K562 (cell line): ENCODE data around the gene GRIN2D. TPM values are rescaled to one million over a fixed set of nuclear protein-coding genes. Genes with fewer than 3 reads are reported as not detected.

Source experiments
- ARID3B ChIP-seq: fragments of 250-450 bp; sonication (Bioruptor Pico); IDR thresholded peaks from 2 replicates; pipeline ENCODE4 v1.4.0; 2020; ENCODE audit warnings: borderline replicate concordance
- CBX3 ChIP-seq, 2 experiments: IDR thresholded peaks; 1 replicate in 1 of 2; 2 replicates in 1 of 2; pipeline ENCODE4 v1.6.1; 2012; ENCODE audit warnings: inconsistent platforms in 2 of 2, low read length in 2 of 2, borderline replicate concordance in 1 of 2, control low read depth in 1 of 2
- CBX5 ChIP-seq: IDR thresholded peaks from 2 replicates; pipeline ENCODE4 v1.6.1; 2014; ENCODE audit warnings: low read depth, borderline replicate concordance
- E2F1 ChIP-seq: sonication (generic); formaldehyde crosslinking; IDR thresholded peaks from 2 replicates; pipeline ENCODE4 v1.8.1; 2023; ENCODE audit warnings: mild to moderate bottlenecking, missing genetic modification reagents, moderate library complexity
- EP300 ChIP-seq: IDR thresholded peaks from 2 replicates; pipeline ENCODE4 v1.6.1; 2012; ENCODE audit warnings: low read length, improper control_type of control experiment
- HDAC2 ChIP-seq: fragments of 450-650 bp; IDR thresholded peaks from 2 replicates; pipeline ENCODE4 v1.6.1; 2016; ENCODE audit warnings: mild to moderate bottlenecking
- PKNOX1 ChIP-seq: fragments of 450-650 bp; IDR thresholded peaks from 2 replicates; pipeline ENCODE4 v1.6.1; 2016
- POU5F1 ChIP-seq: fragments of 150-350 bp; IDR thresholded peaks from 2 replicates; pipeline ENCODE4 v1.6.1; 2014; ENCODE audit warnings: borderline replicate concordance, low read length, low read depth, mild to moderate bottlenecking; ENCODE audit not compliant: partially characterized antibody
- RBBP5 ChIP-seq: fragments of 200-600 bp; sonication (generic); IDR thresholded peaks from 2 replicates; pipeline ENCODE4 v1.6.1; 2012; ENCODE audit warnings: borderline replicate concordance, mild to moderate bottlenecking, low read length, control low read depth, inconsistent platforms; ENCODE audit not compliant: insufficient read depth, poor library complexity, severe bottlenecking
- SMAD1 ChIP-seq: fragments of 150-350 bp; IDR thresholded peaks from 2 replicates; pipeline ENCODE4 v1.6.1; 2014; ENCODE audit warnings: low read length, low read depth; ENCODE audit not compliant: partially characterized antibody
- SMARCA4 ChIP-seq: fragments of 450-650 bp; IDR thresholded peaks from 2 replicates; pipeline ENCODE4 v1.6.1; 2016
- STAT5A ChIP-seq: IDR thresholded peaks from 2 replicates; pipeline ENCODE4 v1.6.1; 2012; ENCODE audit warnings: low read length, inconsistent platforms, borderline replicate concordance
- TRIM24 ChIP-seq, 2 experiments: fragments of 450-650 bp; IDR thresholded peaks; 2 replicates each; pipeline ENCODE4 v1.6.1; 2016
- ZBTB11 ChIP-seq, 3 experiments: fragments of 200-800 bp in 1 of 3; fragments of 250-450 bp in 1 of 3; fragments of 450-650 bp in 1 of 3; sonication (Bioruptor Pico) in 1 of 3; sonication (Bioruptor generic) in 1 of 3; formaldehyde crosslinking in 1 of 3; IDR thresholded peaks; 2 replicates each; pipeline versions ENCODE4 v1.6.1 to v1.8.0; 2016 to 2022; ENCODE audit warnings: mild to moderate bottlenecking in 2 of 3, missing genetic modification characterization in 2 of 3, missing compliant biosample characterization in 1 of 3, moderate library complexity in 1 of 3
- ZBTB7A ChIP-seq: IDR thresholded peaks from 2 replicates; pipeline ENCODE4 v1.6.1; 2011; ENCODE audit warnings: low read depth, mild to moderate bottlenecking, low read length, moderate library complexity, borderline replicate concordance; ENCODE audit not compliant: control insufficient read depth
- ZC3H4 ChIP-seq: sonication (generic); formaldehyde crosslinking; IDR thresholded peaks from 2 replicates; pipeline ENCODE4 v1.9.0; 2021; ENCODE audit warnings: missing genetic modification reagents, borderline replicate concordance
- ZEB2 ChIP-seq: fragments of 450-650 bp; IDR thresholded peaks from 2 replicates; pipeline ENCODE4 v1.6.1; 2016
- ZFP30 ChIP-seq: fragments of 250-450 bp; sonication (Bioruptor Pico); IDR thresholded peaks from 2 replicates; pipeline ENCODE4 v1.8.0; 2022; ENCODE audit warnings: moderate library complexity, mild to moderate bottlenecking, inconsistent platforms, borderline replicate concordance
- ZNF57 ChIP-seq: fragments of 450-650 bp; formaldehyde crosslinking; IDR thresholded peaks from 2 replicates; pipeline ENCODE4 v1.4.0; 2020; ENCODE audit warnings: mild to moderate bottlenecking, moderate library complexity
- polyA plus RNA-seq, 8 experiments: library from polyadenylated mRNA; depleted of rRNA in 4 of 8; stranded (reverse) in 5 of 8; unstranded in 3 of 8; fragments of >200 nt; fragmentation: Nextera tagmentation in 2 of 8; fragmentation: Illumina TruSeq in 1 of 8; extraction: Ambion mirVana in 2 of 8; extraction: Trizol in 1 of 8; gene quantifications; 2 replicates each; pipeline versions ENCODE4 v1.2.1 to v1.2.3, GENCODE V29; 2011 to 2014; ENCODE audit warnings: inconsistent platforms in 1 of 8, missing spikeins in 1 of 8
- total RNA-seq, 7 experiments: library from RNA; depleted of rRNA in 6 of 7; stranded (reverse); fragments of >200 nt in 6 of 7; fragmentation: Illumina TruSeq in 2 of 7; extraction: Trizol in 2 of 7; gene quantifications; 2 replicates each; pipeline versions ENCODE4 v1.2.1 to v1.2.3, GENCODE V29; 2011 to 2021; ENCODE audit warnings: low replicate concordance in 1 of 7

The GRIN2D gene
- total and polyA plus RNA-seq, 9 of the 15 experiments (the other 6 are each of a cell fraction or from before 2014, with no cell fraction given): 0.32 to 31.5 (median 1.8) TPM

GRCh38 chr19:48363810-48364597 is 29.5 kb upstream of the GRIN2D start, which contains the start of the genes SYNGR4 and TMEM143 (continued):
- peak in 1 of 3 experiments; percentile 47; a peak in 1 of 6 replicates for TF ChIP-seq ZBTB11 (CRISPR knock-in tag; IDR thresholded peaks at IDR 0.05)
- peak in 1 of 2 experiments; percentile 51; a peak in 2 of 4 replicates for TF ChIP-seq TRIM24 (IDR thresholded peaks at IDR 0.05)
- TF ChIP-seq ZEB2: peak; percentile 36; the same call in 1 of the 2 replicates
- no peak for TF ChIP-seq ARID3B (CRISPR knock-in tag)
- peak; percentile 63; the same call in 1 of the 2 replicates for TF ChIP-seq EP300
- no peak for TF ChIP-seq ZC3H4 (CRISPR knock-in tag)
- TF ChIP-seq CBX3 (IDR thresholded peaks at IDR 0.05; ENCODE audit: borderline replicate concordance in 1 of 2, low read length in 2 of 2): peak in 1 of 2 experiments; percentile 88; a peak in 1 of 3 replicates
- no peak for TF ChIP-seq STAT5A
- TF ChIP-seq PKNOX1: peak; percentile 83
- peak; percentile 74; the same call in 1 of the 2 replicates for TF ChIP-seq HDAC2
- TF ChIP-seq SMARCA4: peak; percentile 49; the same call in 1 of the 2 replicates
- peak; percentile 98 for TF ChIP-seq E2F1 (CRISPR knock-in tag)
- TF ChIP-seq ZBTB7A: peak; percentile 63
- TF ChIP-seq SMAD1: peak; percentile 6
- peak; percentile 9 for TF ChIP-seq RBBP5
- TF ChIP-seq ZNF57: no peak
- no peak for TF ChIP-seq ZFP30
- peak; percentile 52 for TF ChIP-seq POU5F1
- no peak for TF ChIP-seq CBX5
